ENCODE measurements around the gene XPR1.
A peak's percentile ranks its signal among the peaks of the same experiment; 100 is the strongest.

Gene XPR1

GRCh38 chr1:180905927-180906326 is 274.1 kb downstream of the XPR1 start:
- Histone ChIP-seq H3K36me3 (ENCODE audit: control insufficient read depth in 5 of 5, insufficient read depth in 5 of 5, low read length in 5 of 5) (no peaks in the 10 kb centered on the region), H3K9me3 (ENCODE audit: control insufficient read depth in 5 of 5, low read length in 5 of 5) (no peaks in the 10 kb centered on the region), H3K27ac (ENCODE audit: low read depth, low read length) (no peak overlapping the region), H3K9ac (ENCODE audit: low read length in 5 of 5) (no peak overlapping the region), H3K27me3 (ENCODE audit: control insufficient read depth in 5 of 5, insufficient read depth in 4 of 5, low read length in 5 of 5) (no peaks in the 10 kb centered on the region), H3K4me1 (ENCODE audit: control insufficient read depth in 5 of 5, insufficient read depth in 5 of 5, low read length in 5 of 5) (no peaks in the 10 kb centered on the region), H3K4me3 (ENCODE audit: low read depth in 1 of 5, low read length in 5 of 5) (no peak overlapping the region)

- no peak overlapping the region for H3K4me3 ChIP-seq (ENCODE audit: low read depth in 1 of 5, low read length in 5 of 5)
- no peaks in the 10 kb centered on the region for H3K9me3 ChIP-seq (ENCODE audit: control insufficient read depth in 5 of 5, low read length in 5 of 5)
- H3K4me1 ChIP-seq (ENCODE audit: control insufficient read depth in 5 of 5, insufficient read depth in 5 of 5, low read length in 5 of 5): peaks cover 0 to 4% (median 2%) of the 10 kb centered on the region in 5 donors
- H3K36me3 ChIP-seq (ENCODE audit: control insufficient read depth in 5 of 5, insufficient read depth in 5 of 5, low read length in 5 of 5): no peaks in the 10 kb centered on the region
- no peak overlapping the region for H3K27ac ChIP-seq (ENCODE audit: low read depth, low read length)
- H3K9ac ChIP-seq (ENCODE audit: low read length in 5 of 5): no peak overlapping the region
- H3K27me3 ChIP-seq (ENCODE audit: control insufficient read depth in 5 of 5, insufficient read depth in 4 of 5, low read length in 5 of 5): no peaks in the 10 kb centered on the region
Measured at GRCh38 chr1:180906511-180906910, 274.7 kb downstream of the XPR1 start.

GRCh38 chr1:180907313-180908055 is 275.7 kb downstream of the XPR1 start:
- Histone ChIP-seq H3K4me3 (ENCODE audit: low read depth in 1 of 5, low read length in 5 of 5) (no peak overlapping the region), H3K9me3 (ENCODE audit: control insufficient read depth in 5 of 5, low read length in 5 of 5) (no peaks in the 10 kb centered on the region), H3K27ac (ENCODE audit: low read depth, low read length) (no peak overlapping the region), H3K4me1 (ENCODE audit: control insufficient read depth in 5 of 5, insufficient read depth in 5 of 5, low read length in 5 of 5) (peaks cover 0 to 12% (median 11%) of the 10 kb centered on the region in 5 donors), H3K9ac (ENCODE audit: low read length in 5 of 5) (no peak overlapping the region), H3K27me3 (ENCODE audit: control insufficient read depth in 5 of 5, insufficient read depth in 4 of 5, low read length in 5 of 5) (no peaks in the 10 kb centered on the region), H3K36me3 (ENCODE audit: control insufficient read depth in 5 of 5, insufficient read depth in 5 of 5, low read length in 5 of 5) (no peaks in the 10 kb centered on the region)

GRCh38 chr1:180908074-180908765 is 276.4 kb downstream of the XPR1 start:
- Histone ChIP-seq H3K36me3 (ENCODE audit: control insufficient read depth in 5 of 5, insufficient read depth in 5 of 5, low read length in 5 of 5) (no peaks in the 10 kb centered on the region), H3K9me3 (ENCODE audit: control insufficient read depth in 5 of 5, low read length in 5 of 5) (no peaks in the 10 kb centered on the region), H3K27me3 (ENCODE audit: control insufficient read depth in 5 of 5, insufficient read depth in 4 of 5, low read length in 5 of 5) (no peaks in the 10 kb centered on the region), H3K4me1 (ENCODE audit: control insufficient read depth in 5 of 5, insufficient read depth in 5 of 5, low read length in 5 of 5) (peaks cover 0 to 15% (median 12%) of the 10 kb centered on the region in 5 donors), H3K4me3 (ENCODE audit: low read depth in 1 of 5, low read length in 5 of 5) (no peak overlapping the region), H3K27ac (ENCODE audit: low read depth, low read length) (no peak overlapping the region), H3K9ac (ENCODE audit: low read length in 5 of 5) (no peak overlapping the region)

GRCh38 chr1:180909005-180909414 is 277.2 kb downstream of the XPR1 start:
- H3K27ac ChIP-seq (ENCODE audit: low read depth, low read length): no peak overlapping the region
- no peaks in the 10 kb centered on the region for H3K9me3 ChIP-seq (ENCODE audit: control insufficient read depth in 5 of 5, low read length in 5 of 5)
- no peaks in the 10 kb centered on the region for H3K36me3 ChIP-seq (ENCODE audit: control insufficient read depth in 5 of 5, insufficient read depth in 5 of 5, low read length in 5 of 5)
- no peak overlapping the region for H3K9ac ChIP-seq (ENCODE audit: low read length in 5 of 5)
- H3K4me3 ChIP-seq (ENCODE audit: low read depth in 1 of 5, low read length in 5 of 5): no peak overlapping the region
- H3K4me1 ChIP-seq (ENCODE audit: control insufficient read depth in 5 of 5, insufficient read depth in 5 of 5, low read length in 5 of 5): peaks cover 0 to 19% (median 16%) of the 10 kb centered on the region in 5 donors
- H3K27me3 ChIP-seq (ENCODE audit: control insufficient read depth in 5 of 5, insufficient read depth in 4 of 5, low read length in 5 of 5): no peaks in the 10 kb centered on the region

GRCh38 chr1:180909462-180909976 is 277.7 kb downstream of the XPR1 start:
- H3K27ac ChIP-seq (ENCODE audit: low read depth, low read length): no peak overlapping the region
- no peak overlapping the region for H3K4me3 ChIP-seq (ENCODE audit: low read depth in 1 of 5, low read length in 5 of 5)
- no peak overlapping the region for H3K9ac ChIP-seq (ENCODE audit: low read length in 5 of 5)
- no peaks in the 10 kb centered on the region for H3K36me3 ChIP-seq (ENCODE audit: control insufficient read depth in 5 of 5, insufficient read depth in 5 of 5, low read length in 5 of 5)
- peaks cover 0 to 21% (median 16%) of the 10 kb centered on the region in 5 donors for H3K4me1 ChIP-seq (ENCODE audit: control insufficient read depth in 5 of 5, insufficient read depth in 5 of 5, low read length in 5 of 5)
- no peaks in the 10 kb centered on the region for H3K27me3 ChIP-seq (ENCODE audit: control insufficient read depth in 5 of 5, insufficient read depth in 4 of 5, low read length in 5 of 5)
- no peaks in the 10 kb centered on the region for H3K9me3 ChIP-seq (ENCODE audit: control insufficient read depth in 5 of 5, low read length in 5 of 5)

- peak overlapping the region; percentile 57 for H3K27ac ChIP-seq (ENCODE audit: low read depth, low read length)
- H3K4me1 ChIP-seq (ENCODE audit: control insufficient read depth in 5 of 5, insufficient read depth in 5 of 5, low read length in 5 of 5): peaks cover 0 to 21% (median 16%) of the 10 kb centered on the region in 5 donors
- peak overlapping the region in 4 of 5 donors; percentile 61 to 77 (median 70) for H3K9ac ChIP-seq (ENCODE audit: low read length in 5 of 5)
- no peaks in the 10 kb centered on the region for H3K9me3 ChIP-seq (ENCODE audit: control insufficient read depth in 5 of 5, low read length in 5 of 5)
- H3K27me3 ChIP-seq (ENCODE audit: control insufficient read depth in 5 of 5, insufficient read depth in 4 of 5, low read length in 5 of 5): no peaks in the 10 kb centered on the region
- peak overlapping the region; percentile 73 to 85 (median 76) for H3K4me3 ChIP-seq (ENCODE audit: low read depth in 1 of 5, low read length in 5 of 5)
- peaks cover 0 to 7% (median 6%) of the 10 kb centered on the region in 5 donors for H3K36me3 ChIP-seq (ENCODE audit: control insufficient read depth in 5 of 5, insufficient read depth in 5 of 5, low read length in 5 of 5)
Measured at GRCh38 chr1:180911640-180912191, 279.9 kb downstream of the XPR1 start.

- H3K36me3 ChIP-seq (ENCODE audit: control insufficient read depth in 5 of 5, insufficient read depth in 5 of 5, low read length in 5 of 5): peaks cover 0 to 13% (median 10%) of the 10 kb centered on the region in 5 donors
- no peaks in the 10 kb centered on the region for H3K9me3 ChIP-seq (ENCODE audit: control insufficient read depth in 5 of 5, low read length in 5 of 5)
- H3K27me3 ChIP-seq (ENCODE audit: control insufficient read depth in 5 of 5, insufficient read depth in 4 of 5, low read length in 5 of 5): no peaks in the 10 kb centered on the region
- peak overlapping the region; percentile 57 for H3K27ac ChIP-seq (ENCODE audit: low read depth, low read length)
- peaks cover 0 to 21% (median 16%) of the 10 kb centered on the region in 5 donors for H3K4me1 ChIP-seq (ENCODE audit: control insufficient read depth in 5 of 5, insufficient read depth in 5 of 5, low read length in 5 of 5)
- H3K9ac ChIP-seq (ENCODE audit: low read length in 5 of 5): peak overlapping the region in 4 of 5 donors; percentile 61 to 77 (median 70)
- H3K4me3 ChIP-seq (ENCODE audit: low read depth in 1 of 5, low read length in 5 of 5): peak overlapping the region; percentile 73 to 85 (median 76)
Measured at GRCh38 chr1:180912211-180912800, 280.5 kb downstream of the XPR1 start.

GRCh38 chr1:180912801-180913565 is 281.2 kb downstream of the XPR1 start, which contains the start of gene KIAA1614:
KIAA1614 (plus strand) TSS chr1:180912897; CDS start chr1:180913244, 347 bp downstream.
- Histone ChIP-seq H3K9me3 (ENCODE audit: control insufficient read depth in 5 of 5, low read length in 5 of 5) (no peaks in the 10 kb centered on the region), H3K27me3 (ENCODE audit: control insufficient read depth in 5 of 5, insufficient read depth in 4 of 5, low read length in 5 of 5) (no peaks in the 10 kb centered on the region), H3K4me1 (ENCODE audit: control insufficient read depth in 5 of 5, insufficient read depth in 5 of 5, low read length in 5 of 5) (peaks cover 0 to 21% (median 16%) of the 10 kb centered on the region in 5 donors), H3K27ac (ENCODE audit: low read depth, low read length) (peak within 1 kb of the TSS; percentile 57), H3K9ac (ENCODE audit: low read length in 5 of 5) (peak within 1 kb of the TSS in 4 of 5 donors; percentile 61 to 77 (median 74)), H3K4me3 (ENCODE audit: low read depth in 1 of 5, low read length in 5 of 5) (peak within 1 kb of the TSS; percentile 73 to 85 (median 76)), H3K36me3 (ENCODE audit: control insufficient read depth in 5 of 5, insufficient read depth in 5 of 5, low read length in 5 of 5) (peaks cover 0 to 20% (median 12%) of the 10 kb centered on the region in 5 donors)

Data from subcutaneous abdominal adipose tissue (tissue), 5 donors.